ENCODE data around the gene DBP.

DBP gene

GRCh38 chr19:48609571-48610108 lies 27.5 kb downstream of the DBP start:
- no peak overlapping the region for H3K4me3 ChIP-seq (ENCODE audit: control insufficient read depth, low read depth, low read length)
- no peak for DNase-seq (ENCODE audit: low read depth)
- no peak for TF ChIP-seq CTCF (conservative IDR thresholded peaks at IDR 0.05; ENCODE audit: control insufficient read depth, insufficient read depth, low read depth, low read length)

- peak; percentile 48 for DNase-seq (ENCODE audit: low read depth)
- no peak overlapping the region for H3K4me3 ChIP-seq (ENCODE audit: control insufficient read depth, low read depth, low read length)
- TF ChIP-seq CTCF (conservative IDR thresholded peaks at IDR 0.05; ENCODE audit: control insufficient read depth, insufficient read depth, low read depth, low read length), result peak; percentile 53
These were observed 28.3 kb downstream of the DBP start for GRCh38 chr19:48608798-48609263.

- no peak for DNase-seq (ENCODE audit: low read depth)
- no peak overlapping the region for H3K4me3 ChIP-seq (ENCODE audit: control insufficient read depth, low read depth, low read length)
- TF ChIP-seq CTCF (conservative IDR thresholded peaks at IDR 0.05; ENCODE audit: control insufficient read depth, insufficient read depth, low read depth, low read length), result no peak
These were observed 29.8 kb downstream of the DBP start for GRCh38 chr19:48607359-48607755.

GRCh38 chr19:48606463-48607358 lies 30.5 kb downstream of the DBP start, which contains the start of gene SPACA4:
Gene SPACA4, plus strand, starts transcription at chr19:48606742. Its CDS starts 237 bp downstream, at chr19:48606979.
- no peak for DNase-seq (ENCODE audit: low read depth)
- no peak for TF ChIP-seq CTCF (conservative IDR thresholded peaks at IDR 0.05; ENCODE audit: control insufficient read depth, insufficient read depth, low read depth, low read length)
- no peak within 1 kb of the TSS for H3K4me3 ChIP-seq (ENCODE audit: control insufficient read depth, low read depth, low read length)

- no peak for DNase-seq (ENCODE audit: low read depth)
- no peak for TF ChIP-seq CTCF (conservative IDR thresholded peaks at IDR 0.05; ENCODE audit: control insufficient read depth, insufficient read depth, low read depth, low read length)
- no peak overlapping the region for H3K4me3 ChIP-seq (ENCODE audit: control insufficient read depth, low read depth, low read length)
These were observed 33.3 kb downstream of the DBP start for GRCh38 chr19:48603850-48604249.

- DNase-seq (ENCODE audit: low read depth), result no peak
- TF ChIP-seq CTCF (conservative IDR thresholded peaks at IDR 0.05; ENCODE audit: control insufficient read depth, insufficient read depth, low read depth, low read length), result no peak
- H3K4me3 ChIP-seq (ENCODE audit: control insufficient read depth, low read depth, low read length), result no peak overlapping the region
These were observed 33.7 kb downstream of the DBP start for GRCh38 chr19:48603449-48603848.
